Stomach (tissue), 9 donors: ENCODE measurements around the gene TMEM245. TPM values are rescaled to one million over a fixed set of nuclear protein-coding genes. Genes with fewer than 3 reads are reported as not detected.

Experiments
- DNase-seq, 2 donors: peaks; one replicate each; pipeline versions ENCODE4 v3.0.0 to v3.0.0-alpha.2; 2013 to 2019
- H3K27ac ChIP-seq, 5 donors: fragments of 200-600 bp in 4 of 5; sonication (generic) in 4 of 5; one replicate each; pipeline ENCODE4 v1.5.1; 2013 to 2019; ENCODE audit warnings: mild to moderate bottlenecking in 1 of 5, moderate library complexity in 1 of 5
- H3K27me3 ChIP-seq, 3 donors: fragments of 200-600 bp; sonication (generic); one replicate each; pipeline ENCODE4 v1.5.1; 2017 to 2019; ENCODE audit warnings: mixed run types in 1 of 3
- H3K36me3 ChIP-seq, 4 donors: fragments of 200-600 bp; sonication (generic); 1 replicate in 3 of 4; 2 replicates in 1 of 4; pipeline ENCODE4 v1.5.1; 2016 to 2019
- H3K4me1 ChIP-seq, 4 donors: fragments of 200-600 bp; sonication (generic); one replicate each; pipeline ENCODE4 v1.5.1; 2016 to 2019
- H3K4me3 ChIP-seq, 4 donors: fragments of 200-600 bp; sonication (generic) in 3 of 4; one replicate each; pipeline ENCODE4 v1.5.1; 2016 to 2019; ENCODE audit warnings: mild to moderate bottlenecking in 1 of 4
- H3K9me3 ChIP-seq, 4 donors: fragments of 200-600 bp; sonication (generic); one replicate each; pipeline ENCODE4 v1.5.1; 2016 to 2019
- EP300 ChIP-seq: sonication (generic); formaldehyde crosslinking; IDR thresholded peaks from one replicate; pipeline ENCODE4 v1.6.1; 2017; ENCODE audit warnings: antibody characterized with exemption
- POLR2A ChIP-seq, 4 donors: fragments of 450-650 bp; IDR thresholded peaks; one replicate each; pipeline ENCODE4 v1.6.1; 2016; ENCODE audit warnings: antibody characterized with exemption in 4 of 4, control low read depth in 2 of 4, mild to moderate bottlenecking in 1 of 4, moderate library complexity in 1 of 4
- POLR2AphosphoS5 ChIP-seq, 3 donors: sonication (generic); formaldehyde crosslinking; IDR thresholded peaks; one replicate each; pipeline ENCODE4 v1.6.1; 2016; ENCODE audit warnings: antibody characterized with exemption in 3 of 3
- WGBS, 5 donors: extraction: QIAGEN DNeasy Blood & Tissue Kit in 3 of 5; methylation state at CpG; one replicate each; pipeline versions ENCODE4 v1.1.5 to v1.1.7; 2013 to 2018; 5-methylcytosine and 5-hydroxymethylcytosine counted together
- intact Hi-C: fragments of 100-400 bp; cut with DNase I; formaldehyde crosslinking; loops from one replicate; pipeline ENCODE4 v1.15.1; 2023; ENCODE audit warnings: low total_unique reads
- polyA plus RNA-seq, 3 donors: library from polyadenylated mRNA; stranded (reverse); fragments of 200-250 nt; gene quantifications; one replicate each; pipeline ENCODE4 v1.2.3, GENCODE V29; 2013
- total RNA-seq, 5 donors: library from RNA; depleted of rRNA; stranded (reverse); fragments of >200 nt; gene quantifications; one replicate each; pipeline versions ENCODE4 v1.1.0 to v1.2.3, GENCODE V29; 2014 to 2016
- TF ChIP-seq, protein P1 (sequence below), 7 experiments: fragments of 450-650 bp in 4 of 7; fragments of 200-600 bp in 3 of 7; sonication (generic) in 3 of 7; IDR thresholded peaks; one replicate each; pipeline ENCODE4 v1.5.1; 2016 to 2019; ENCODE audit warnings: antibody characterized with exemption in 7 of 7, control low read depth in 2 of 7, mild to moderate bottlenecking in 1 of 7
- donor health status: healthy with polysubstance abuse.
- donor health status: Bipolar disorder and iron deficiency.
- donor health status: healthy.

Gene TMEM245
- total and polyA plus RNA-seq, 8 donors: 4.0 to 107 (median 35.5) TPM

DNA sequence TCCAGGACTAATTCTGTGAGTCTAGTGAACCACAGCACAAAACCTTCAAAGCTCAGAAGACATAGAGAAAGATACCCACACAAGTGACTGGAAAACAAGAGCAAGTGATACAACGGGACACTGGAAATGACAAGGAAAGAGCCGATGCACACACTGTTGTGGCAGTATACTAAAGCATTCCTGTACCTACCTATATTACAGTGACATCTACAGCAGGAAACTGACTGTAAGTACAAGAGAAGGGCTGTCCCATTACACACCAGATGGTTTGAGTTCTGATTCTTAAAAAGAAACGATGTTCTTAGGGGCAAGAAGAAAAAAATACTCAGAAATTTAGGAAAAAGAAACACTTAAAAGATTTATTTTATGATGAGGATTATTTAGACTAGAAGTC is 18.5 kb downstream of the TMEM245 start:
- Histone ChIP-seq H3K9me3 (no peaks in the 10 kb centered on the region), H3K4me1 (peaks cover 45 to 69% (median 60%) of the 10 kb centered on the region in 4 donors), H3K27me3 (no peaks in the 10 kb centered on the region), H3K27ac (peak overlapping the region in 4 of 5 donors; percentile 47 to 83 (median 78)), H3K4me3 (no peak overlapping the region), H3K36me3 (peaks cover 0 to 28% (median 22%) of the 10 kb centered on the region in 4 donors)
- intact Hi-C loops: no loop called here
- TF ChIP-seq POLR2A (IDR thresholded peaks at IDR 0.05): no peak
- TF ChIP-seq POLR2AphosphoS5 (IDR thresholded peaks at IDR 0.05): no peak
- no peak for TF ChIP-seq EP300
- 43 to 70% (median 46%) methylated on average over 3 of the region's 3 CpGs for WGBS, 5 donors
- DNase-seq: no peak

DNA sequence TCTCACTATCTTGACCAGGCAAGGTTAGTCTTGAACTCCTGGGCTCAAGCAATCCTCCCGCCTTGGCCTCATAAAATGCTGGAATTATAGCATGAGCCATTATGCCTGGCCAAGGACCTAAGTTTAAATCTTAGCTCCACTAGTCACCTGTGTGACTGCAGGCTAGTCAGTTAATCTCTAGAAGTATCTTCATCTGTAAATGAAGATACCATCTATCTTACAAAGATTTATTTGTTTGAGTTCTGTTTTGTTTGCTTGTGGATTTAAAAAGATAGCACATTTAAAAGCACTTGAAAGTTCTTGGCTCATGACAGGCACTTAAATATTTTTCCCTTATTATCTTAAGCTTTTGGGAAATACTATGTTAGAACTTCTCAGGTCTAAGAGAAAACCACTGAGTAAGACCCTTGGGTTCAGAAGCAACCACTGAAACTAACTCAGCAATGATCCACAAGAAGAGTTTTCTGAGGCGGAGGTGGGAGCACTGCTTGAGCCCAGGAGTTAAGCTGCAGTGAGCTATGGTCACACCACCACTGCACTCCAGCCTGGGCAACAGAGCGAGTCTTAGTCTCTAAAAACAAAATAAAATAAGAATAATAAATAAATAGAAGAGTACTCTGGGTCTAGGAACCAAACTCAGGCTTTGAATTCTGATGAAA is 19.1 kb downstream of the TMEM245 start:
- Histone ChIP-seq H3K9me3 (no peaks in the 10 kb centered on the region), H3K4me3 (no peak overlapping the region), H3K36me3 (peaks cover 0 to 25% (median 19%) of the 10 kb centered on the region in 4 donors), H3K27me3 (no peaks in the 10 kb centered on the region), H3K27ac (peak overlapping the region; percentile 47 to 83 (median 81)), H3K4me1 (peaks cover 50 to 75% (median 63%) of the 10 kb centered on the region in 4 donors)
- intact Hi-C loops: no loop called here
- WGBS, 5 donors: 72 to 94% (median 84%) methylated on average over 3 of the region's 3 CpGs
- TF ChIP-seq EP300 (no peak), POLR2A (IDR thresholded peaks at IDR 0.05) (no peak), POLR2AphosphoS5 (IDR thresholded peaks at IDR 0.05) (no peak)
- TF ChIP-seq, protein P1, sequence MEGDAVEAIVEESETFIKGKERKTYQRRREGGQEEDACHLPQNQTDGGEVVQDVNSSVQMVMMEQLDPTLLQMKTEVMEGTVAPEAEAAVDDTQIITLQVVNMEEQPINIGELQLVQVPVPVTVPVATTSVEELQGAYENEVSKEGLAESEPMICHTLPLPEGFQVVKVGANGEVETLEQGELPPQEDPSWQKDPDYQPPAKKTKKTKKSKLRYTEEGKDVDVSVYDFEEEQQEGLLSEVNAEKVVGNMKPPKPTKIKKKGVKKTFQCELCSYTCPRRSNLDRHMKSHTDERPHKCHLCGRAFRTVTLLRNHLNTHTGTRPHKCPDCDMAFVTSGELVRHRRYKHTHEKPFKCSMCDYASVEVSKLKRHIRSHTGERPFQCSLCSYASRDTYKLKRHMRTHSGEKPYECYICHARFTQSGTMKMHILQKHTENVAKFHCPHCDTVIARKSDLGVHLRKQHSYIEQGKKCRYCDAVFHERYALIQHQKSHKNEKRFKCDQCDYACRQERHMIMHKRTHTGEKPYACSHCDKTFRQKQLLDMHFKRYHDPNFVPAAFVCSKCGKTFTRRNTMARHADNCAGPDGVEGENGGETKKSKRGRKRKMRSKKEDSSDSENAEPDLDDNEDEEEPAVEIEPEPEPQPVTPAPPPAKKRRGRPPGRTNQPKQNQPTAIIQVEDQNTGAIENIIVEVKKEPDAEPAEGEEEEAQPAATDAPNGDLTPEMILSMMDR (IDR thresholded peaks at IDR 0.05): no peak
- no peak for DNase-seq

DNA sequence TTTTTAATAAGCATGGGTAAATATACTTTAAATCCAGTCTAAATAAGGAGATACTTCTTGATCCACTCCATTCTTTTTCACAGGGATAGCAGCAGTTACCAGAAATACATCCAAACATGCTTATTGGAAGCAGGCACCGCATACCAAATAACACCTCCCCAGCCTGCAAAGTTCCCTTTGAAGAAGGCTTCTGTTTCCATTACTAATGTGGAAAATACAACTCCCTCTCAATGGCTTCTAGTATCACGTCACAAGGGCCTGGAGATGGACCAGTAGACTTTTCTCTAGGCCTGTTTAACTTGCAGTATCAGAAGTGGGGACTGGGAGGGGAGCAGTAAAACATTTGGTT is 20.8 kb downstream of the TMEM245 start:
- peak overlapping the region; percentile 47 to 90 (median 81) for H3K27ac ChIP-seq
- H3K9me3 ChIP-seq: no peaks in the 10 kb centered on the region
- no peak for DNase-seq
- H3K36me3 ChIP-seq: peaks cover 0 to 27% (median 14%) of the 10 kb centered on the region in 4 donors
- 16 to 50% (median 42%) methylated on average over 2 of the region's 2 CpGs for WGBS, 5 donors
- TF ChIP-seq EP300 (no peak), POLR2A (IDR thresholded peaks at IDR 0.05) (no peak), POLR2AphosphoS5 (IDR thresholded peaks at IDR 0.05) (no peak)
- TF ChIP-seq, protein P1 (IDR thresholded peaks at IDR 0.05): no peak
- no peaks in the 10 kb centered on the region for H3K27me3 ChIP-seq
- peaks cover 52 to 92% (median 72%) of the 10 kb centered on the region in 4 donors for H3K4me1 ChIP-seq
- intact Hi-C loops: no loop called here
- no peak overlapping the region for H3K4me3 ChIP-seq

DNA sequence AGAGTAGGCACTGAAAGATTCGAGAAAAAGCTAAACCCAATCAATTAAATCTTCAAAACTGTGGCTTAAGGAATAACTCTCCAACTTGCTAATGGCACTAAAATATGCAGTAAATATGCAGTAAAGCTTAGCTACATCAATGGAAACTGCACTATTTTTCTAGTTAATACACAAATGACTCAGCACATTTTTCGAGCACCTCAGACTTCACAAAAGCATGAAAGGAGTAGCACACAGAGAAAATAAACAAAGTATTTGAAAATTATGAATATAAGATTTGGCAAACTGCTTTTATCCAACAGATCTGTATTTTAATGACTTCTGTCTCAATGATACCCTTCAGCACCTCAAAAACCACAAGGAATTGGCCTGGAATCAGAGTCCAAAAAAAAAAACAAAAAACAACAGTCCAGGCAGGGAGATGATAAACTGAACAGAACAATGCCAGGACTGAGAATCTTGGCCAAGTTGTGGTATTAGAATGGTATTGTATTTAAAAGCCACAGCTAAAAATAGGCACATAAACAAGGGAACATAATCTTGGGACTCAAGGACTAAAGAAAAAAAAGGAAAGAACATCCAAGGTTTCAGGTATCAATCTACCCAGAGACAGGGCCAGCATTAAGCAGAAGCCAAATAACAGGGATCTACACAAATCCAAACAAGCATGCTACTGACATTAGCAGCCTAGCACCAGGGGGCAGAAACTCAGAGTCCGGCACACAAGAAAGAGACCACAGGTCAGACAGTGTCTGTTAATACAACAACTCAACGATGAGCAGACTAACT is 21.4 kb downstream of the TMEM245 start:
- intact Hi-C loops: no loop called here
- Histone ChIP-seq H3K27ac (peak overlapping the region; percentile 47 to 90 (median 81)), H3K4me3 (no peak overlapping the region), H3K36me3 (peaks cover 0 to 24% (median 11%) of the 10 kb centered on the region in 4 donors), H3K4me1 (peaks cover 52 to 98% (median 75%) of the 10 kb centered on the region in 4 donors), H3K27me3 (no peaks in the 10 kb centered on the region), H3K9me3 (no peaks in the 10 kb centered on the region)
- peak in 1 of 2 donors; percentile 49 for DNase-seq
- WGBS, 5 donors: 18 to 25% (median 21%) methylated on average over 4 of the region's 4 CpGs
- TF ChIP-seq EP300 (no peak), POLR2AphosphoS5 (IDR thresholded peaks at IDR 0.05) (no peak), POLR2A (IDR thresholded peaks at IDR 0.05) (no peak)
- TF ChIP-seq, protein P1 (IDR thresholded peaks at IDR 0.05): no peak
